ENCODE data around the gene TBXAS1. TPM values are rescaled to one million over a fixed set of nuclear protein-coding genes. Genes with fewer than 3 reads are reported as not detected.
A peak's percentile ranks its signal among the peaks of the same experiment; 100 is the strongest.

The TBXAS1 gene
- total RNA-seq, 4 donors from 2014 or later, result 9.0 to 22.2 (median 14.6) TPM

DNA sequence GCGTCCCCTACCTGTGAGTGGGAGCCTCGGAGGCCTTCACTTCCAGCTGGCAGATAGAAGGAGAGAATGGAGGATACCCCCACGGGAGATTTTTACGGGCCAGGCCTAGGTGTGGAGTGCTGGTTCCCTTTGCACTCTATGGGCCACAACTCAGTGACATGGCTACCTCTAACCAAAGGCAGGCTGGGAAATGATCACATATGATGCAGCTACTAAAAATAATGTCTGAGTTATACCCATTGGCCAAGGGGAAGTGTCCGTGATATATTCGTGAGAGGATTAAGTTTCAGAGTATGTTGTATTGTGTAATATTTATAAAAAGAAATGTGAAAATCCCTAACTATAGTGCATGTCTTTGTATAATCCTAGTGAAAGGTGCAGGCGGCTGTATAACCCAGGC, 37.7 kb upstream of the TBXAS1 start:
- intact Hi-C loops (cut with DNase I; ENCODE audit: low total_unique reads) (no loop called here), in situ Hi-C loops (cut with MboI; ENCODE audit: low pct_ligation_motif_present in 1 of 4, low pct_unique_long_range_greater_than_20kb in 1 of 4, low sequenced_read_pairs in 3 of 4) (no loop called here)
- Histone ChIP-seq H3K27me3 (no peaks in the 10 kb centered on the region), H3K4me1 (no peaks in the 10 kb centered on the region), H3K9me3 (no peaks in the 10 kb centered on the region), H3K4me3 (no peak overlapping the region), H3K27ac (no peak overlapping the region), H3K36me3 (no peaks in the 10 kb centered on the region)
- 92% methylated on average over 3 to 7 of the region's 7 CpGs for WGBS, 2 donors (ENCODE audit: low coverage in 1 of 2)
- DNase-seq, result no peak
- TF ChIP-seq EP300 (IDR thresholded peaks at IDR 0.05; ENCODE audit: low read depth) (no peak), POLR2A (IDR thresholded peaks at IDR 0.05) (no peak), POLR2AphosphoS5 (IDR thresholded peaks at IDR 0.05) (no peak)

DNA sequence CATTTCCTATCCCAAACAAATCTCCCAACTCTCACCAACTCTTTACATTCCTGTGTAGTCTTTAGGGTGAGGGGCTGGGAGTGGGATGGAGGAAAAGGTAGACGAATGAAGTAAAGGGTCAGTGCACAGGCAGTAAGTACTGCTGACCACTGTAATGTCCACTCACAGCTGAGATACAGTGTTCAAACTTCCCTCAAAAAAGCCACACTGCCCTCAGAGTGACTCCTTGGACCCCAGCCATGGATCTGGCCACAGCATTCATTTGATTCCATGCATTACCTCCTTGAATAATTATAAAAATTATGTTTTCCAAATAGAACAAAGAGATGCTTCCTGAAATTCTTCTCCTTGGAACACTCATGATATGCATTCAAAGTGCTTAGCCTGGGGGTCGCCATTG, 31.5 kb upstream of the TBXAS1 start:
- TF ChIP-seq, protein P1, sequence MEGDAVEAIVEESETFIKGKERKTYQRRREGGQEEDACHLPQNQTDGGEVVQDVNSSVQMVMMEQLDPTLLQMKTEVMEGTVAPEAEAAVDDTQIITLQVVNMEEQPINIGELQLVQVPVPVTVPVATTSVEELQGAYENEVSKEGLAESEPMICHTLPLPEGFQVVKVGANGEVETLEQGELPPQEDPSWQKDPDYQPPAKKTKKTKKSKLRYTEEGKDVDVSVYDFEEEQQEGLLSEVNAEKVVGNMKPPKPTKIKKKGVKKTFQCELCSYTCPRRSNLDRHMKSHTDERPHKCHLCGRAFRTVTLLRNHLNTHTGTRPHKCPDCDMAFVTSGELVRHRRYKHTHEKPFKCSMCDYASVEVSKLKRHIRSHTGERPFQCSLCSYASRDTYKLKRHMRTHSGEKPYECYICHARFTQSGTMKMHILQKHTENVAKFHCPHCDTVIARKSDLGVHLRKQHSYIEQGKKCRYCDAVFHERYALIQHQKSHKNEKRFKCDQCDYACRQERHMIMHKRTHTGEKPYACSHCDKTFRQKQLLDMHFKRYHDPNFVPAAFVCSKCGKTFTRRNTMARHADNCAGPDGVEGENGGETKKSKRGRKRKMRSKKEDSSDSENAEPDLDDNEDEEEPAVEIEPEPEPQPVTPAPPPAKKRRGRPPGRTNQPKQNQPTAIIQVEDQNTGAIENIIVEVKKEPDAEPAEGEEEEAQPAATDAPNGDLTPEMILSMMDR (IDR thresholded peaks at IDR 0.05), result no peak
- TF ChIP-seq EP300 (IDR thresholded peaks at IDR 0.05; ENCODE audit: low read depth) (no peak), POLR2A (IDR thresholded peaks at IDR 0.05) (no peak), POLR2AphosphoS5 (IDR thresholded peaks at IDR 0.05) (no peak)
- no peaks in the 10 kb centered on the region for H3K27me3 ChIP-seq
- no peak for DNase-seq
- no peak overlapping the region for H3K4me3 ChIP-seq
- H3K27ac ChIP-seq, result no peak overlapping the region
- intact Hi-C loops (cut with DNase I; ENCODE audit: low total_unique reads) (no loop called here), in situ Hi-C loops (cut with MboI; ENCODE audit: low pct_ligation_motif_present in 1 of 4, low pct_unique_long_range_greater_than_20kb in 1 of 4, low sequenced_read_pairs in 3 of 4) (no loop called here)
- 74 to 77% methylated on average over 2 of the region's 2 CpGs for WGBS, 2 donors (ENCODE audit: low coverage in 1 of 2)
- H3K36me3 ChIP-seq, result no peaks in the 10 kb centered on the region
- H3K9me3 ChIP-seq, result no peaks in the 10 kb centered on the region
- H3K4me1 ChIP-seq, result peaks cover 0 to 8% (median 0%) of the 10 kb centered on the region in 4 donors

DNA sequence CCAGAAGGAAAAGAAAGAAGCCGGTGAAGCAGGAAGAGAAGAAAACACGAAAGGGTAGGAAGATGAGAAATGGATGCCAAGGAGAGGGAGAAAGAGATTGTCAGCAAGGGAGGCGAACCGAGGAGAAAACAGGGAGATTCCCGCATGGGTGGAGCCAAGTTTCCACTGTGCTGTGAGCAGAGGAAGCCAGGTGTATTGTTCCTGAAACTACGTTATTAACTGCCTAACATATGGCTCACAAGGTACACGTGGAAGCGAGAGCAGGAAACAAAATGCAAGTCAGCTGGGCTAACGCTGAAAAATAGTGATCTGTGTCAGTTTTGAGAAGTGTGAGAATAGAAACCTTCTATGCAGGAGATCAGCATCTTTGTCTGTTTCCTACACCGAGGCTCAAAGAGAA, 30.8 kb upstream of the TBXAS1 start:
- Histone ChIP-seq H3K27ac (no peak overlapping the region), H3K4me3 (no peak overlapping the region)
- in situ Hi-C loops (cut with MboI; ENCODE audit: low pct_ligation_motif_present in 1 of 4, low pct_unique_long_range_greater_than_20kb in 1 of 4, low sequenced_read_pairs in 3 of 4), result no loop called here

DNA sequence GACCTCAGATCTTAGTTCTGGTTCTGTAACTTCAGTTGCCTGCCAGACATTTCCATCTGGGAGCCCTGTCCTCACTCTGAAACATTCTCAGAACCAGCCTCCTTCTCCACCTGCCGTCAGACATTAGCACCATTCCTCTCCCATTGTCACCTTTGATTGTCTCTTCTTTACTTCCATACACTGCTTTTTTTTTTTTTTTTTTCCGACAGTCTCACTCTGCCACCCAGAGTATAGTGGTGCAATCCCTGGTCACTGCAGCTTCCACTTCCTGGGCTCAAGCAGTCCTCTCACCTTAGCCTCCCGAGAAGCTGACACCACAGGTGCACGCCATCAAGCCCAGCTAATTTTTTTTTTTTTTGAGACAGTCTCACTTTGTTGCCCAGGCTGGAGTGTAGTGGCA, 30.2 kb upstream of the TBXAS1 start:
- Histone ChIP-seq H3K27me3 (no peaks in the 10 kb centered on the region), H3K9me3 (no peaks in the 10 kb centered on the region), H3K4me3 (no peak overlapping the region), H3K36me3 (no peaks in the 10 kb centered on the region), H3K4me1 (peaks cover 0 to 8% (median 0%) of the 10 kb centered on the region in 4 donors), H3K27ac (no peak overlapping the region)
- intact Hi-C loops (cut with DNase I; ENCODE audit: low total_unique reads), result no loop called here
- TF ChIP-seq, protein P1 (IDR thresholded peaks at IDR 0.05), result no peak
- TF ChIP-seq EP300 (IDR thresholded peaks at IDR 0.05; ENCODE audit: low read depth) (no peak), POLR2AphosphoS5 (IDR thresholded peaks at IDR 0.05) (no peak), POLR2A (IDR thresholded peaks at IDR 0.05) (no peak)
- WGBS, 2 donors (ENCODE audit: low coverage in 1 of 2), result 81 to 94% methylated on average over 4 of the region's 4 CpGs
- DNase-seq, result no peak
- in situ Hi-C loops (cut with MboI; ENCODE audit: low pct_ligation_motif_present in 1 of 4, low pct_unique_long_range_greater_than_20kb in 1 of 4, low sequenced_read_pairs in 3 of 4), result no loop called here

More for the DNA sequence above, 30.8 kb upstream of the TBXAS1 start:
- Histone ChIP-seq H3K9me3 (no peaks in the 10 kb centered on the region), H3K4me1 (peaks cover 0 to 8% (median 0%) of the 10 kb centered on the region in 4 donors), H3K27me3 (no peaks in the 10 kb centered on the region), H3K36me3 (no peaks in the 10 kb centered on the region)
- 26 to 28% methylated on average over 10 of the region's 10 CpGs for WGBS, 2 donors (ENCODE audit: low coverage in 1 of 2)
- intact Hi-C loops (cut with DNase I; ENCODE audit: low total_unique reads), result no loop called here
- peak; percentile 62 for DNase-seq
- TF ChIP-seq, protein P1 (IDR thresholded peaks at IDR 0.05), result no peak
- TF ChIP-seq POLR2AphosphoS5 (IDR thresholded peaks at IDR 0.05), result peak; percentile 18 to 36 (median 25)

DNA sequence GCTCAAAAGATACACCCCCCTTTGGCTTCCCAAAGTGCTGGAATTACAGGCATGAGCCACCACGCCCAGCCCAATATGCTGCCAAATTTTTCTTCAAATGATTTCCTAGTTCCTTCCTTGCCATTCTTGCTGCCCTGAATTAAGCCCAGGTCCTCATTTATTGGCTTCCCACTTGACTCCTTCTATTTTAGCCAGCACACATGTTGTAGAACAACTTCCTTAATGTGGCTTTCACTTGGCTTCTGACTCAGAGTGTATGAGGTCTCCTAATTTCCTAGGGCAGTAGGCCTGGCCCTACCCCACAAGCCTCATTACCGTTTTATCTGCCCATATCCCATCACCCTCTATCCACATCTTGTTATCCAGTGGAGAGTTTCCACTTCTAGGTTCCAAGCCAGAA, 29.5 kb upstream of the TBXAS1 start:
- 64% methylated on average over 2 of the region's 2 CpGs; no CpG with 5 or more reads in 1 of the 2 donors for WGBS, 2 donors (ENCODE audit: low coverage in 1 of 2)
- no peaks in the 10 kb centered on the region for H3K27me3 ChIP-seq

More for the DNA sequence above, 29.5 kb upstream of the TBXAS1 start:
- peaks cover 0 to 8% (median 0%) of the 10 kb centered on the region in 4 donors for H3K4me1 ChIP-seq
- H3K36me3 ChIP-seq, result no peaks in the 10 kb centered on the region
- H3K9me3 ChIP-seq, result no peaks in the 10 kb centered on the region
- in situ Hi-C loops (cut with MboI; ENCODE audit: low pct_ligation_motif_present in 1 of 4, low pct_unique_long_range_greater_than_20kb in 1 of 4, low sequenced_read_pairs in 3 of 4), result no loop called here
- no peak overlapping the region for H3K4me3 ChIP-seq
- intact Hi-C loops (cut with DNase I; ENCODE audit: low total_unique reads), result no loop called here
- no peak for DNase-seq
- H3K27ac ChIP-seq, result no peak overlapping the region
- TF ChIP-seq, protein P1 (IDR thresholded peaks at IDR 0.05), result no peak
- no peak for TF ChIP-seq POLR2AphosphoS5 (IDR thresholded peaks at IDR 0.05)
- no peak for TF ChIP-seq EP300 (IDR thresholded peaks at IDR 0.05; ENCODE audit: low read depth)
- TF ChIP-seq POLR2A (IDR thresholded peaks at IDR 0.05), result no peak

All from transverse colon (tissue), 4 donors.